AG04450 (cell line): Measurements from ENCODE around the gene ANKRD49. TPM values are rescaled to one million over a fixed set of nuclear protein-coding genes. Genes with fewer than 3 reads are reported as not detected.
A peak's percentile ranks its signal among the peaks of the same experiment; 100 is the strongest.
"Not testable (repeated sequence)": the region's sequence is repeated elsewhere in the genome, so short reads cannot be mapped to it uniquely, and the experiment has no call there.

Source experiments
- CTCF ChIA-PET: fragments of 300-600, 350-600 bp; formaldehyde crosslinking; extraction: SDS; loops from one replicate; lab custom pipeline; 2022; ENCODE audit warnings: antibody characterized with exemption, inconsistent platforms; lab: Charles Lee
- POLR2A ChIA-PET: fragments of 350-600 bp; formaldehyde crosslinking; extraction: SDS; loops from one replicate; lab custom pipeline; 2021; ENCODE audit warnings: antibody characterized with exemption, inconsistent platforms; lab: Yijun Ruan, JAX
- DNase-seq: peaks from one replicate; pipeline ENCODE4 v3.0.0-alpha.2; 2011; ENCODE audit warnings: low read depth, low spot score
- H3K27ac ChIP-seq: one replicate; pipeline ENCODE4 v1.5.1; 2012; ENCODE audit warnings: low read depth, low read length, control low read depth
- H3K27me3 ChIP-seq: one replicate; pipeline ENCODE4 v1.6.0; 2012; ENCODE audit warnings: low read length; ENCODE audit not compliant: control insufficient read depth, insufficient read depth
- H3K4me3 ChIP-seq: 2 replicates; pipeline ENCODE4 v1.5.1; 2011; ENCODE audit warnings: mild to moderate bottlenecking, low read depth, low read length, control low read depth
- H3K9me3 ChIP-seq: 2 replicates; pipeline ENCODE4 v1.5.1; 2012; ENCODE audit warnings: low read length; ENCODE audit not compliant: control insufficient read depth, insufficient read depth
- polyA plus RNA-seq: library from polyadenylated mRNA; depleted of rRNA; stranded (reverse); fragments of >200 nt; gene quantifications from 2 replicates; pipeline ENCODE4 v1.2.3, GENCODE V29; 2011
- TF ChIP-seq, protein P1 (sequence below): IDR thresholded peaks from 2 replicates; pipeline ENCODE4 v1.5.1; 2011; ENCODE audit warnings: low read depth, low read length, control low read depth, inconsistent platforms

The ANKRD49 gene
- polyA plus RNA-seq, 1 experiment: 16.0 TPM

DNA sequence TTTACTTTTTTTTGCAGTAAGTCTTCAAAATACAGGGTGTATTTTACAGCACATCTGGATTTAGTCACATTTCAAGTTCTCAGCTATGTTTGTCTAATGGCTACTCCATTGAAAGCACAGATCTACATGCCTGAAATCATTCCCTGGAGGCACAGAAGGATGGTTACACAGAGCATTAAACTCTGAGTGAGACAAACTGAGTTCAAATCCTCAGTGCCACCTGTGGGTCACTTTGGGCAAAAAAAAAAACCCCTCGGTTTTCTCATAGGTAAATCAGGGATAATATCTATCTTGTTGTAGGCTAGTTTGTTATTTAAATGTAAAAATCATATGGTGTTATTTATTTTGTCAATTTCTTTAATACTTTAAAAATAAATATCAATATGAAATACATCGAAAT lies 7.7 kb downstream of the ANKRD49 start:
- H3K9me3 ChIP-seq: no peaks in the 10 kb centered on the region
- no peak for DNase-seq
- ChIA-PET CTCF (interaction anchor here (0.6 to 4.4 kb wide), 10 partner anchors 15 to 654 kb away, joined by 3 to 79 read pairs (median 4); no protein-coding TSS in a partner anchor), POLR2A (no interaction called here)
- no peak overlapping the region for H3K27ac ChIP-seq
- TF ChIP-seq, protein P1, sequence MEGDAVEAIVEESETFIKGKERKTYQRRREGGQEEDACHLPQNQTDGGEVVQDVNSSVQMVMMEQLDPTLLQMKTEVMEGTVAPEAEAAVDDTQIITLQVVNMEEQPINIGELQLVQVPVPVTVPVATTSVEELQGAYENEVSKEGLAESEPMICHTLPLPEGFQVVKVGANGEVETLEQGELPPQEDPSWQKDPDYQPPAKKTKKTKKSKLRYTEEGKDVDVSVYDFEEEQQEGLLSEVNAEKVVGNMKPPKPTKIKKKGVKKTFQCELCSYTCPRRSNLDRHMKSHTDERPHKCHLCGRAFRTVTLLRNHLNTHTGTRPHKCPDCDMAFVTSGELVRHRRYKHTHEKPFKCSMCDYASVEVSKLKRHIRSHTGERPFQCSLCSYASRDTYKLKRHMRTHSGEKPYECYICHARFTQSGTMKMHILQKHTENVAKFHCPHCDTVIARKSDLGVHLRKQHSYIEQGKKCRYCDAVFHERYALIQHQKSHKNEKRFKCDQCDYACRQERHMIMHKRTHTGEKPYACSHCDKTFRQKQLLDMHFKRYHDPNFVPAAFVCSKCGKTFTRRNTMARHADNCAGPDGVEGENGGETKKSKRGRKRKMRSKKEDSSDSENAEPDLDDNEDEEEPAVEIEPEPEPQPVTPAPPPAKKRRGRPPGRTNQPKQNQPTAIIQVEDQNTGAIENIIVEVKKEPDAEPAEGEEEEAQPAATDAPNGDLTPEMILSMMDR: no peak
- H3K27me3 ChIP-seq: no peaks in the 10 kb centered on the region
- no peak overlapping the region for H3K4me3 ChIP-seq

DNA sequence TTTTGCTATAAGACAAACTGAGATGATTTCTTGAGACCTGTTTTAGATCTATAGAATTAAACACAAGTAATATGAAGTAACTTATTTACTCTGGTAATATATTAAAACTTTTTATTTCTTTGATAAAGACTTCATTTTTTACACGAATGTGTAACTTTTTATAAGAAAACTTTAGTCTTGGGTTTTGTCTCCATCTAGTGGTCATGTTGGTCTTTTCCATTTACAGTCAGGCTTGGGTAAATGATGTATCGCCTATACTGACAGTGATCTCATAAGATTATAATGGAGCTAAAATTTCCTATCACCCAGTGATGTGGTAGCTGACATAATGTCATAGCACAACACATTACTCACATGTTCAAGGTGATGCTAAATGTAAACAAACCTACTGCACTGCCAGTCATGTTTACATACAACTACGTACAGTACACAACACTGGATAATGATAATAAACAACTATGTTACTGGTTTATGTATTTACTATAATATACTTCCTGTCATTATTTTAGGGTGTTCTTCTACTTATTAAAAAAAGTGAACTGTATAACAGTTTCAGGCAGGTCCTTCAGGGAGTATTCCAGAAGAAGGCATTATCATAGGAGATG lies 11.0 kb downstream of the ANKRD49 start:
- Histone ChIP-seq H3K9me3 (no peaks in the 10 kb centered on the region), H3K4me3 (no peak overlapping the region), H3K27me3 (no peaks in the 10 kb centered on the region), H3K27ac (no peak overlapping the region)
- TF ChIP-seq, protein P1: peak; percentile 71
- CTCF ChIA-PET: interaction anchor here (0.5 to 3.4 kb wide), 35 partner anchors 8 to 1289 kb away, joined by 3 to 60 read pairs (median 4); partner anchors contain the start of genes C11orf97 and FUT4
- POLR2A ChIA-PET: no interaction called here
- peak; percentile 34 for DNase-seq

DNA sequence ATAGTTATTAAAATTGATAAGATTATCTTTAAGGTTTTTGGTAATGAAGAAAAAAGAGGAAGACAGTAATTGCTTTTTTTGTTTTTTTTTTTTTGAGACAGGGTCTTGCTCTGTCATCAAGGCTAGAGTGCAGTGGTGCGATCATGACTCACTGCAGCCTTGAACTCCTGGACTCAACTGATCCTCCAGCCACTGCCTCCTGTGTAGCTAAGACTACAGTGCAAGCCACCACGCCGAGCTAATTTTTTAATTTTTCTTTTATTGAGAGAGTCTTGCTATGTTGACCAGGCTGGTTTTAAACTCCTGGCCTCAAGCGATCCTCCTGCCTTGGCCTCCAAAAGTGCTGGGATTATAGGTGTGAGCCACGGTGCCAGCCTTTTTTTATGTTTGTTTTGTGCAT lies 12.7 kb downstream of the ANKRD49 start:
- H3K4me3 ChIP-seq, POLR2A ChIA-PET, H3K9me3 ChIP-seq, DNase-seq, H3K27ac ChIP-seq, H3K27me3 ChIP-seq: not testable (repeated sequence)
- CTCF ChIA-PET: interaction anchor here (0.6 to 4.1 kb wide), 4 partner anchors 136 to 611 kb away, joined by 4 to 26 read pairs (median 14); no protein-coding TSS in a partner anchor

DNA sequence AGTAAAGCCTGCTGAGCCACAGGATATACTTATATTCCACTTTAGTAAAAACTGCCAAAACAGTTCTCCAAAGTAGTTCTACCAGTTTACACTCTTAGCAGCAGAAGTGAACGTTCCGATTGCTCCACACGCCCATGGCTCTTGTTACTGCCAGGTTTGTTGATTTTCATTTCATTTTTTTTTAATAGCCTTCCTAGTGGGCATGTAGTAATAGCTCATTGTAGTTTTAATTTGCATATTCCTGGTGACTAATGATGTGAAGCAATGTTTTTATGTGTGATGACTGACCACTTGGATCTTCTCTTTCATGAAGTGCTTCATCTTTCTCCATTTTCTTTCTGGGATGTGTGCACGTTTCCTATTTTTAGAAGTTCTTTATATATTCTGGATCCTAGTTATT lies 13.7 kb downstream of the ANKRD49 start:
- H3K27me3 ChIP-seq: no peaks in the 10 kb centered on the region
- no peak overlapping the region for H3K27ac ChIP-seq
- POLR2A ChIA-PET: no interaction called here
- no peak for DNase-seq
- H3K4me3 ChIP-seq: no peak overlapping the region
- TF ChIP-seq, protein P1: no peak
- no peaks in the 10 kb centered on the region for H3K9me3 ChIP-seq
- CTCF ChIA-PET: interaction anchor here (1.1 to 4.1 kb wide), 6 partner anchors 12 to 612 kb away, joined by 3 to 24 read pairs (median 4); no protein-coding TSS in a partner anchor

DNA sequence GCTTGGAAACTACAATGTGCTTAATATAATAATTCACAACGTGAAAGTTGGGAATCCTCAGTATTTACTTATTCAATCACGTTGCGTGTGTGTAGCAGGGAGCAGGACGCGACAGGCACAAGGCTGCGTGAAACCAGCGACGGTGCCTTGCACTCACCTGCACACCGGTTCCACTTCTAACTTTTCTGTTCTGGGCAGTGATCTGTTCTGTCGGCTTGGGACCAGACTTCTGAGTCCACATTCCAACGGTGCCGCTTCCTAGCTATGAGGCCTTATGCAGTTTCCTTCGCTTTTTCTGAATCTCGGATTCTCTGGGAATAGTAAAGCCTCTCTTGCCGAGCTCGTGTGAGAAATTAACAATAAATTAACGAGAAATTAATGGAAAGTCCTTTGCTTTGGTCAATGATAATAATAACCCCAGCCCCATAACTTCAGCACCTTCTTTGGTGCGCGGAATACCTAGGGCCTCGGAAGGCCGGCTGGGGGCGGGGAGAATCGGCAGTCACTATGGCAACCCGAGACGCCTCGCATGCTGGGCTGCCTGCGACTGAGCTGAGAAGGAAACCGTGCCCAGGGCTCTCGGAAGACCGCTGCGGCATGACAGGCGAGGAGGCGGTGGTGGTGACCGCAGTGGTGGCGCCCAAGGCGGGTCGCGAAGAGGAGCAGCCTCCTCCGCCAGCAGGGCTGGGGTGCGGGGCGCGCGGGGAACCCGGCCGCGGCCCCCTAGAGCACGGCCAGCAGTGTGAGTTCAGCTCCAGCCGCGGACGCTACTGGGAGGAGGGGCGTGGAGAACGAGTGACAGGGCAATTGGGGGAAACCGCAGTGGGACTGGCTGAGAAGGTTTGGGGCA lies 18.4 kb downstream of the ANKRD49 start, which contains the start of gene C11orf97:
Gene C11orf97, plus strand, starts transcription at position 530 of the 850 bp plus-strand sequence. Its CDS starts 68 bp downstream, at position 598.
- ChIA-PET CTCF (interaction anchor here (1.1 to 2.4 kb wide), 5 partner anchors 7 to 617 kb away, joined by 3 to 23 read pairs (median 6); no protein-coding TSS in a partner anchor), POLR2A (no interaction called here)
- DNase-seq: no peak
- H3K27ac ChIP-seq: no peak within 1 kb of the TSS
- peak within 1 kb of the TSS; percentile 71 for H3K4me3 ChIP-seq
- H3K9me3 ChIP-seq: no peaks in the 10 kb centered on the region
- H3K27me3 ChIP-seq: peaks cover 16% of the 10 kb centered on the region
- TF ChIP-seq, protein P1: no peak
